Gastrocnemius medialis (tissue), 4 donors: ENCODE results near the gene CIBAR2. TPM values are rescaled to one million over a fixed set of nuclear protein-coding genes. Genes with fewer than 3 reads are reported as not detected.

Source experiments
- ATAC-seq, 2 donors: fragments of 150-250 bp; one replicate each; pipeline ENCODE4 v1.9.1; 2016
- DNase-seq, 2 donors: peaks; one replicate each; pipeline ENCODE4 v3.0.0-alpha.2; 2019
- H3K27ac ChIP-seq, 4 donors: fragments of 200-600 bp; sonication (generic); 1 replicate in 1 of 4; 2 replicates in 3 of 4; pipeline ENCODE4 v1.5.1; 2016 to 2018; ENCODE audit warnings: mild to moderate bottlenecking in 2 of 4, moderate library complexity in 1 of 4
- H3K27me3 ChIP-seq, 3 donors: fragments of 200-600 bp; sonication (generic) in 2 of 3; 1 replicate in 1 of 3; 2 replicates in 2 of 3; pipeline versions ENCODE4 v1.5.1 to v1.6.0; 2016 to 2019; ENCODE audit warnings: mild to moderate bottlenecking in 1 of 3, moderate library complexity in 1 of 3
- H3K36me3 ChIP-seq, 2 donors: fragments of 200-600 bp; sonication (generic) in 1 of 2; one replicate each; pipeline ENCODE4 v1.5.1; 2017 to 2018
- H3K4me1 ChIP-seq, 2 donors: fragments of 200-600 bp; sonication (generic) in 1 of 2; one replicate each; pipeline ENCODE4 v1.5.1; 2016 to 2017; ENCODE audit warnings: mild to moderate bottlenecking in 2 of 2
- H3K4me3 ChIP-seq, 4 donors: fragments of 200-600 bp; sonication (generic) in 3 of 4; 1 replicate in 1 of 4; 2 replicates in 3 of 4; pipeline ENCODE4 v1.5.1; 2016 to 2019; ENCODE audit warnings: mild to moderate bottlenecking in 2 of 4
- H3K9me3 ChIP-seq, 3 donors: fragments of 200-600 bp; sonication (generic) in 2 of 3; 1 replicate in 1 of 3; 2 replicates in 2 of 3; pipeline ENCODE4 v1.5.1; 2016 to 2019
- POLR2A ChIP-seq, 2 donors: fragments of 450-650 bp; IDR thresholded peaks; one replicate each; pipeline ENCODE4 v1.6.1; 2017; ENCODE audit warnings: antibody characterized with exemption in 2 of 2, mild to moderate bottlenecking in 2 of 2, moderate library complexity in 2 of 2
- in situ Hi-C, 4 donors: fragments of 200-750 bp; cut with MboI; loops; one replicate each; pipeline versions ENCODE4 v1.15.0 to v1.8.0; 2017; ENCODE audit warnings: low sequenced_read_pairs in 4 of 4
- intact Hi-C: fragments of 100-400 bp; cut with DNase I; formaldehyde crosslinking; loops from one replicate; pipeline ENCODE4 v1.15.1; 2023; ENCODE audit warnings: low total_unique reads
- total RNA-seq, 4 donors: library from RNA; depleted of rRNA; stranded (reverse); fragments of >200 nt; gene quantifications; one replicate each; pipeline versions ENCODE4 v1.1.0 to v1.2.3, GENCODE V29; 2016
- TF ChIP-seq, protein P1 (sequence below), 5 experiments: fragments of 450-650 bp in 3 of 5; fragments of 200-600 bp in 2 of 5; sonication (generic) in 2 of 5; IDR thresholded peaks in 4 of 5; conservative IDR thresholded peaks in 1 of 5; 1 replicate in 4 of 5; 2 replicates in 1 of 5; pipeline ENCODE4 v1.5.1; 2016 to 2019; ENCODE audit warnings: antibody characterized with exemption in 5 of 5, mild to moderate bottlenecking in 3 of 5, moderate library complexity in 3 of 5

The CIBAR2 gene
- total RNA-seq, 4 donors from 2014 or later = not detected

DNA sequence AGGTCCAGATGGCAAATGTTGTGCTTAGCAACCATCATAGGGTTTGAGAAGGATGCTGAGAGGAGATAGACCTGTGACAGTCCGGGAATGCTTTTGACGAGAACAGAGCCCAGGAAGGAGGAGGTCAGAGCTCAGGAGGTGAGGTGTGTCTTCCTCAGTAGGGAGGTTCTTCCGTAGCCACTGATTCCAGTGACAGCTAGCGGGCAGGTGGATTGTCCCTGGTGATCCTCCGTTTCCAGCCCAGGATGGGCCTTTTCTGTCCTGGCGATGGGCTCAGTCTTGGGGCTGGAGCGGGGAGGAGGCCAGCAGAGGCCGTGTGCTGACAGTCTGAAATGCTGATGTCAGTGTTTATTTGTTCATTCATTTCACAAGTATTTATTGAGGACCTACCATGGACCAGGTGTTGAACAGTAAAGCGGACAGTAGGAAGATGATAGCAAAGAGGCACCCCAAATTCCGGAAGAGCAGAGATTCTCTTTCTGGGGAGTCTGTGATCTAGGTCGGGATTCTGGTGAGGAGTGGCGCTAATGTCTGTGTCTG is 45.9 kb downstream of the CIBAR2 start:
- peaks cover 0 to 10% of the 10 kb centered on the region in 2 donors for H3K36me3 ChIP-seq
- H3K9me3 ChIP-seq = no peaks in the 10 kb centered on the region
- TF ChIP-seq, protein P1, sequence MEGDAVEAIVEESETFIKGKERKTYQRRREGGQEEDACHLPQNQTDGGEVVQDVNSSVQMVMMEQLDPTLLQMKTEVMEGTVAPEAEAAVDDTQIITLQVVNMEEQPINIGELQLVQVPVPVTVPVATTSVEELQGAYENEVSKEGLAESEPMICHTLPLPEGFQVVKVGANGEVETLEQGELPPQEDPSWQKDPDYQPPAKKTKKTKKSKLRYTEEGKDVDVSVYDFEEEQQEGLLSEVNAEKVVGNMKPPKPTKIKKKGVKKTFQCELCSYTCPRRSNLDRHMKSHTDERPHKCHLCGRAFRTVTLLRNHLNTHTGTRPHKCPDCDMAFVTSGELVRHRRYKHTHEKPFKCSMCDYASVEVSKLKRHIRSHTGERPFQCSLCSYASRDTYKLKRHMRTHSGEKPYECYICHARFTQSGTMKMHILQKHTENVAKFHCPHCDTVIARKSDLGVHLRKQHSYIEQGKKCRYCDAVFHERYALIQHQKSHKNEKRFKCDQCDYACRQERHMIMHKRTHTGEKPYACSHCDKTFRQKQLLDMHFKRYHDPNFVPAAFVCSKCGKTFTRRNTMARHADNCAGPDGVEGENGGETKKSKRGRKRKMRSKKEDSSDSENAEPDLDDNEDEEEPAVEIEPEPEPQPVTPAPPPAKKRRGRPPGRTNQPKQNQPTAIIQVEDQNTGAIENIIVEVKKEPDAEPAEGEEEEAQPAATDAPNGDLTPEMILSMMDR (IDR thresholded peaks at IDR 0.05 in 4 of 5, conservative IDR thresholded peaks at IDR 0.05 in 1 of 5) = no peak
- TF ChIP-seq POLR2A (IDR thresholded peaks at IDR 0.05) = no peak
- in situ Hi-C loops (no loop called here), intact Hi-C loops (no loop called here)
- ATAC-seq (no peak), DNase-seq (no peak)
- H3K27ac ChIP-seq = no peak overlapping the region
- no peaks in the 10 kb centered on the region for H3K27me3 ChIP-seq
- H3K4me1 ChIP-seq = no peaks in the 10 kb centered on the region
- no peak overlapping the region for H3K4me3 ChIP-seq

DNA sequence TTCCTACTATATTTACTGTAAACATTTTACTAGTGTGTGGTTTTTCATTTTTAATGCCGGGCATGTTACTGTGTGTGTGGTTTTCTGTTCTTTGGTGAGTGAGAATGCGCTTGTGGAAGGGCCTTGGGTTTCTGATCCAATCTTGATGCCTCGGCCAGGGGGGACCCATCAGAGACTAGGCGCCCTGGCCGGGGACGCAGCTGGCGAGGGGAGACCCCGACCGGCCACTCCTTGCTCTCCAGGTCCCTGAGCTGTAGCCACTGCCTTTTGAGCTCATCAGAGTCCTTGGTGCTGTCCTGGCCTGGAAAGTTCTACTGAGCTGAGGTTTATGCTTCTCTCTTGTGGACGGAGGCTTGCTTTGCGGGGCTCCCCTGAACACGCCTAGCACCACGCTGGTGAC is 47.2 kb downstream of the CIBAR2 start:
- in situ Hi-C loops (no loop called here), intact Hi-C loops (no loop called here)
- Histone ChIP-seq H3K27me3 (no peaks in the 10 kb centered on the region), H3K4me1 (no peaks in the 10 kb centered on the region), H3K27ac (no peak overlapping the region), H3K4me3 (no peak overlapping the region), H3K9me3 (no peaks in the 10 kb centered on the region), H3K36me3 (peaks cover 0 to 10% of the 10 kb centered on the region in 2 donors)
- TF ChIP-seq, protein P1 (IDR thresholded peaks at IDR 0.05 in 4 of 5, conservative IDR thresholded peaks at IDR 0.05 in 1 of 5) = no peak
- TF ChIP-seq POLR2A (IDR thresholded peaks at IDR 0.05) = no peak
- DNase-seq (no peak), ATAC-seq (no peak)

DNA sequence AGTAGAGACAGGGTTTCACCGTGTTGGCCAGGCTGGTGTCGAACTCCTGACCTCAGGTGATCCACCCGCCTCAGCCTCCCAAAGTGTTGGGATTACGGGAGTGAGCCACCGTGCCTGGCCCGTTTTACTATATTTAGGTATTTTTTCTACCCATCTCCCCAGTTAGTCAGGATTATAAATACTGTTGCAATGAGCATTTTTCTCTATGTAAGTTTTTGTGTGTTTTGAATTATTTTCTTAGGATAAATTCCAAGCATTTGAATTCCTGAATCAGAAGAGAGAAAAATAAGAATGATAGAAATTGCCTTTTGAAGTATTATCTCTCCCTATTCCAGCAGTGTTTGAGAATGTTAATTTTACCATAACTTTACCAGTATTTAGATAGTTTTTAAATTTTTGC is 48.1 kb downstream of the CIBAR2 start:
- Histone ChIP-seq H3K27ac (no peak overlapping the region), H3K4me3 (no peak overlapping the region), H3K36me3 (peaks cover 0 to 10% of the 10 kb centered on the region in 2 donors), H3K27me3 (no peaks in the 10 kb centered on the region), H3K4me1 (no peaks in the 10 kb centered on the region), H3K9me3 (no peaks in the 10 kb centered on the region)
- no peak for DNase-seq
- TF ChIP-seq, protein P1 (IDR thresholded peaks at IDR 0.05 in 4 of 5, conservative IDR thresholded peaks at IDR 0.05 in 1 of 5) = no peak
- no peak for TF ChIP-seq POLR2A (IDR thresholded peaks at IDR 0.05)
- in situ Hi-C loops = no loop called here
- intact Hi-C loops = no loop called here
- no peak for ATAC-seq

DNA sequence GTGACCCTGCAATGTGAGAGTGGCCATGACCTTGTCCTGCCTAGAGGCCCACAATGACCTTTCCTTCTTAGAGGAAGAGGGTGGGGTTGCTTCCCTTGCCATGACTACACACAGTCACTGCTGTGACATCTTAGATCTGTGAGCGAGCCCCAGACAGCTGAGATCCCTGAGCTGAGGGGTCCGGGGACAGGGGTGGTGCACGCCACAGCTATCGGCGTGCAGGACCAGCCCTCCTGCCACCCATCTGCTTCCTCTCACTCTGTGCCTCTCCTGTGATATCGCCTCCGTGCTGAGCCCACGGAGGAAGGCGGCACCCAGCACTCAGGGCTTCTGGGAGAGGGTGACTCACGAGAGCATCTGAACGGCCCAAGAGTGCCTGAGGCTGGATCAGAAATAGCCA is 49.4 kb downstream of the CIBAR2 start:
- DNase-seq (no peak), ATAC-seq (no peak)
- Histone ChIP-seq H3K4me1 (no peaks in the 10 kb centered on the region), H3K4me3 (no peak overlapping the region), H3K27me3 (no peaks in the 10 kb centered on the region), H3K27ac (no peak overlapping the region), H3K36me3 (peaks cover 0 to 10% of the 10 kb centered on the region in 2 donors), H3K9me3 (no peaks in the 10 kb centered on the region)
- intact Hi-C loops = no loop called here
- TF ChIP-seq, protein P1 (IDR thresholded peaks at IDR 0.05 in 4 of 5, conservative IDR thresholded peaks at IDR 0.05 in 1 of 5) = no peak
- no peak for TF ChIP-seq POLR2A (IDR thresholded peaks at IDR 0.05)
- in situ Hi-C loops = no loop called here

DNA sequence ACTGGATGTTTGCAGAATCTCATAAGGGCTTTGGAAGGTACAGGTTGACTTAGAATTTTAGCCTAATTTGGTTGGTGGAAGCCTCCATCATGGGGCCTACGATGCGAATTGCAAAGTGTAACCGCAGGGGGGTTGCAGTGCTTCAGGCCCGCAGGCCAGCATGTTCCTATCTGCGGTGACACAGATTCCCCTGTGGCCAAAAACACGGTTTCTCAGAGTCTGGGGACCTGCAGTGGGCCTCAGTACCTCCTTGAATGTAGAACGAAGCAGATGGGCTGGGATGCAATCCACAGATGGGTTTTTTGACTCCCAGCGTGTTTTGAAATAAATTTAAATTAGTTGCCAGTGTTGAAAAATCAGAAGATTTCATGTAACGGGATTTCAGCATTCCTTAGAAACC is 49.9 kb downstream of the CIBAR2 start:
- intact Hi-C loops = no loop called here

More for the DNA sequence above, 49.9 kb downstream of the CIBAR2 start:
- no peak for ATAC-seq
- DNase-seq = no peak
- no peak overlapping the region for H3K27ac ChIP-seq
- no peaks in the 10 kb centered on the region for H3K9me3 ChIP-seq
- no peak overlapping the region for H3K4me3 ChIP-seq
- no peak for TF ChIP-seq POLR2A (IDR thresholded peaks at IDR 0.05)
- TF ChIP-seq, protein P1 (IDR thresholded peaks at IDR 0.05 in 4 of 5, conservative IDR thresholded peaks at IDR 0.05 in 1 of 5) = no peak
- no peaks in the 10 kb centered on the region for H3K27me3 ChIP-seq
- no peaks in the 10 kb centered on the region for H3K4me1 ChIP-seq
- in situ Hi-C loops = no loop called here
- peaks cover 0 to 6% of the 10 kb centered on the region in 2 donors for H3K36me3 ChIP-seq
